Skeletal muscle satellite cell (primary cell): ENCODE measurements around the gene RHOH.

Experiments
- H3K27me3 ChIP-seq: 2 replicates; pipeline ENCODE4 v1.7.0; 2013; ENCODE audit warnings: low read length; ENCODE audit not compliant: control insufficient read depth, insufficient read depth
- H3K36me3 ChIP-seq: 2 replicates; pipeline ENCODE4 v1.7.0; 2013; ENCODE audit warnings: mild to moderate bottlenecking, control low read depth, low read length; ENCODE audit not compliant: insufficient read depth
- H3K4me1 ChIP-seq: 2 replicates; pipeline ENCODE4 v1.7.0; 2013; ENCODE audit warnings: low read length; ENCODE audit not compliant: control insufficient read depth, insufficient read depth
- H3K4me2 ChIP-seq: 2 replicates; pipeline ENCODE4 v1.7.0; 2013; ENCODE audit warnings: mild to moderate bottlenecking, low read length
- H3K4me3 ChIP-seq: 2 replicates; pipeline ENCODE4 v1.7.0; 2013; ENCODE audit warnings: low read length
- H3K9ac ChIP-seq: 2 replicates; pipeline ENCODE4 v1.7.0; 2013; ENCODE audit warnings: mild to moderate bottlenecking, low read depth, low read length, moderate library complexity
- H3K9me3 ChIP-seq: replicated peaks from 2 replicates; pipeline ENCODE4 v1.7.0; 2013; ENCODE audit warnings: mild to moderate bottlenecking, control low read depth, low read length

Gene RHOH

DNA sequence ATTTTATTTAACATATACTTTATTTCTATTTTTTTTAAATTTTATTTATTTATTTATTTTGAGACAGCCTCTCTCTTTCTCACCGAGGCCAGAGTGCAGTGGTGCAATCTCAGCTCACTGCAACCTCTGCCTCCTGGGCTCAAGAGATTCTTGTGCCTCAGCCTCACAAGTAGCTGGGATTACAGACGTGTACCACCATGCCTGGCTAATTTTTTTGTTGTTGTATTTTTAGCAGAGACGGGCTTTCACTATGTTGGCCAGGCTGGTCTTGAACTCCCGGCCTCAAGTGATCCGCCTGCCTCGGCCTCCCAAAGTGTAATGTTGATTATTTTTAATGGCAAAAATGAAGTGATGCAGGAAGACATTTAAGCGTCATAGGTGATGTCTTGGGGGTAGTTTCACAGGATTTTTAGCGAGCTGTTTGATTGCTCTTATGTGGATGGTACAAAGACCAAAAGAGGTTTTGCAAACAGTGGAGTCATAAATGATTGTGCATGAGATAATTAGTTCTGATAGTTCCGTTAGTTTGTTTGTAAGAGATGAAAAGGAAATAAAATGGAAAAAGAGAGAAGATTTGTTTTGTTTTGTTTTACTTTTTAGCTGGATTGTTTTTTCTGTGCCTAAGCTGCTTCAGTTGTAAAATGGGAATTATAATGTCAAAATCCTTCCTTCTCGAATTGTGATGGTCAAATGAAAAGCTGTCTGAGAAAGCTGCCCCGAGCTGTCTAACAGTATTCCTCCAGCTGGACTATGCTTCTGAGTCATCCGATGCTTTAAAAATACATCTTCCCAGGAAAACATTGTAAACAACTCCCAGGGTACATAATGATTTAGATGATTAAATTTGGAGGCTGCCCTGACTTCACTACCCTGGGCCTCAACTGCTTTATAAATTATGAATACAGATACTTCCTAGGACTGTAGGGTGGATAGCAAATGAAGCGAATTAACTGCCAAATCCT, 14.7 kb downstream of the RHOH start:
- Histone ChIP-seq H3K9ac (no peak overlapping the region), H3K4me2 (no peak overlapping the region), H3K27me3 (no peaks in the 10 kb centered on the region), H3K9me3 (no peaks in the 10 kb centered on the region), H3K4me1 (peaks cover 13% of the 10 kb centered on the region), H3K36me3 (no peaks in the 10 kb centered on the region), H3K4me3 (no peak overlapping the region)

DNA sequence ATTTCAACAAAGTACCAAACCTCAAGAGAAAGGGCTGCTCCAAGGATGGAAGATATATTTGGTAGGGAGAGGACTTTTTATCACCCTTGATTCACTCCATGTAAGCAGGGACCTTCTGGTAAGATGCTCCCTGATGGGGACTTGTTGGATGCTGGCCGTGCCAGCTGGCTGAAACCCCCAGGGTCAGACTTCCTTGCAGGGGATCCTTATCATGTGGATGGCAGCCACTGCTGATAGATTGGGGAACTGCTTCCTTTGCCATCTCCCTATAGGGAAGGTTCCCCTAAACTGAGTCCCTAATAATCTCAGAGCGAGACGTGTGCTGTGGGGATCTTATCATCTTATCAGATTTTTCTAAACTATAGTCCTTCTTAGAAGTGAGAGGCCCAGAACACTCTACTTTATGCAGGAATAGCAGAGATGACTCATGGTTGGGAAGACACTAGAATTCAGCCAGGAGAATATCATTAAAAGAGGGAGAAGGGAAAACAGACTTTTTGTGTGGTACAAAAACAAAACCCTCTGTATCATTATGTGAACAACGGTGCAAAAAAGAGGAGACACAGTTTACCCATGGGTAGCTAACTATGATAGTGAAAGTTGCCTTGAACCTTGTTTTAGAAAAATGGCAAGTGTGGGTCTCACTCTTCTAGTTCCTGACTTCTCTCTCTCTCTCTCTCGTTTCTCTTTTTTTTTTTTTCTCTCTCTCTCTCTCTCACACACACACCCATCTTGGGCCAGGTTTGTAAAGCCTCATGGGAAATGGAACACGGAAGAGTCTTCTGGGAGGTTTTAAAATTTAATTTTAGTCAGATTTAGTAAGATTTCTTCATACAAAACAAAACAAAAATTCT, 16.1 kb downstream of the RHOH start:
- Histone ChIP-seq H3K9me3 (no peaks in the 10 kb centered on the region), H3K4me2 (no peak overlapping the region), H3K9ac (no peak overlapping the region), H3K4me1 (peaks cover 13% of the 10 kb centered on the region), H3K4me3 (no peak overlapping the region), H3K27me3 (no peaks in the 10 kb centered on the region), H3K36me3 (no peaks in the 10 kb centered on the region)

DNA sequence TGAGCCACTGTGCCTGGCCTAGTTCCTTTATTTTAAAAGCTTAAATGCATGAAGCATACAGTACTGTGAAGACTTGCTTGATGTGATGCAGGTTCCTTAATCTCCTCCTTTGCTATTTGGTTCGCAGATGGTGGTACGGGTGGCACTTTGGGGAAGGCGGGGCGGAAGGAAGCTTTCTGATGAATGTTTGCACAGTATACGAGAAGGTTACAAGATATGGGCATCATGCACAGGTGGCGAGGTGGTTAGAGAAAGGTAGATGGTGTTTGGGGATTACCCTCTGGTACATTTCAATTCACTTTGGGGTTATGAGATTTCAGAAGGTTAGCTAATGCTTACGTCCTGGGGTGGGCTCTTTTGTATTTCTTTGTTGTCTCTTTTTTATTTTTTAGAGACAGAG, 17.2 kb downstream of the RHOH start:
- Histone ChIP-seq H3K4me3 (no peak overlapping the region), H3K4me1 (peaks cover 13% of the 10 kb centered on the region), H3K9ac (no peak overlapping the region), H3K4me2 (no peak overlapping the region), H3K27me3 (no peaks in the 10 kb centered on the region), H3K9me3 (no peaks in the 10 kb centered on the region), H3K36me3 (no peaks in the 10 kb centered on the region)

DNA sequence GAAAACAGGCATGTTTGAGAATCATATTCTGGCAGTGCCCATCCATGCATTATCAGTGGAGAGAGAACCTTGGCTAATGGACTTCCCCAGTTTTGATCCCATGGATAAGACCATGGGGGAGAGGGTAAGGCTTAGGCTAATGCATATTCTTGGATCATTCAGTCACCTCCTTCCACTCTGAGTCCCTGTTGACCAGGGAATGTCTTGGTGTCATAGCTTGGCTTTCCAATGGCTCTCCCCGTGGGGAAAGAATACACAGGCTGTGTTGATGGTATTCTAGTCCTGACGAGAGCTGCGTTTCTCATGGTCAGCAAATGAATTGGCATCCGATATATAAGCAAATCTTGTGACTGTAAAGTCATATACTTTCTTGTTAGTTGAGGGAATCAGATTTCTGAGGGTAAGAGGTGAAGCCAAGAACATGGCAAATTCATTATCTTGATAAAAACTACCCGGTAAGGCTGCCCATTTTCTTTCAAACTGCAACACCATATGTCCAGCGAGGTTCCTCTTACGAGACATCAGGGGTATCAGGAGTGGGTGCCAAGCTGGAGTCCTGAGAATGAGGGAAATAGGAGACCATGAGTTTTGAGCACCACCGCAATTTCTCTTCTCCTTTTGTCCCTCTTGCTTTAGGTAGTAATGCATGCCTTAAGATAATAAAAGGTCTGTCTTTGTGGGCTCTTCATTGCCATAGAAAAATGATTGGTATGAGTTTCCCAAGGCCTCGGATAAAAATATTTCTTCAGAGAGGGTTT, 18.0 kb downstream of the RHOH start:
- Histone ChIP-seq H3K4me2 (no peak overlapping the region), H3K27me3 (no peaks in the 10 kb centered on the region), H3K9ac (no peak overlapping the region), H3K9me3 (no peaks in the 10 kb centered on the region), H3K4me1 (peaks cover 13% of the 10 kb centered on the region), H3K4me3 (no peak overlapping the region), H3K36me3 (no peaks in the 10 kb centered on the region)

DNA sequence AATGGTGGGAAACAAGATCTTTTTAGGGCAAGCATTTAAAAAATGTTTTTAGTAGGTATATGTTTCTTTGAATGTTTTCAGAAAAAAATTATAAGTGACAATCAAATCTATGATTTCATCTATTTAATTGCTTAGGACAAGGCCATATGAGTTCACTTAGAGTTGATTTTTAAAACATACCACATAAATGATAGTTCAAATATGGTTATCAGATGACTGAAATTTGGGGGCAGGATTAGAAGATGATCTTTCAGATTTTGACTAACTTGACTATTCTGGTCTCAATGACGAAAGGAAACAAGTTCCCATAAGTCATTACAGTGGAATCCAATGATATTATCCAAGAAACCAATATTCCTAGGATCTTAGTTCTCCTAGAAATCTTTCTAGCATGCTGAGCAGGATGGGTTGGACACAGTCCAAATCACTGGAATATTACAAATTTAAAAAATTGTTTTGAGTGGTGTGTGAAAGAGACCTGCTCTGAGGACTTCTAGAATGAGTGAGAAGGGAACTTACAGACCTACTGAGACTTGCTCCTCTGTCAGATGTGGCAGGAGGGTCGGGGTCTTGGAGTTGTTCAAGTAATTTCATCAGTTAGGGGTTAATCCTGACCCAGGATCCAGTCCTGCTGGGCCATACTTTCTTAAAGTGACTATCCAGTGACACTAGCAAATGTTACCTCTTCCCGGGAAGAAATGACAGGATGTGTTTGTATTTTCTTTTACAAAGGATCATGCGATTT, 20.0 kb downstream of the RHOH start:
- Histone ChIP-seq H3K36me3 (no peaks in the 10 kb centered on the region), H3K4me3 (no peak overlapping the region), H3K27me3 (no peaks in the 10 kb centered on the region), H3K9ac (no peak overlapping the region), H3K9me3 (no peaks in the 10 kb centered on the region), H3K4me2 (no peak overlapping the region), H3K4me1 (peaks cover 10% of the 10 kb centered on the region)

DNA sequence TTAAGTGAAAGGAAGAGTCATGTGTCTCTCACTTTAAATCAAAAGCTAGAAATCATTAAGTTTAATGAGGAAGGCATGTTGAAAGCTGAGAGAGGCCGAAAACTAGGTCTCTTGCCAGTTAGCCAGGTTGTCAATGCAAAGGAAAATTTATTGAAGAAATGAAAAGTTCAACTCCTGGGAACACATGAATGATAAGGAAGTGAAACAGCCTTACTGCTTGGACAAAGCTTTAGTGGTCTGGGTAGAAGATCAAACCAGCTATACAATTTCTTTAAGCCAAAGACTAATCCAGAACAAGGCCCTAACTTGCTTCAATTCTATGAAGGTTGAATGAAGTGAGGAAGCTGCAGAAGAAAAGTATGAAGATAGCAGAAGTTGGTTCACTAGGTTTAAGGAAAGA, 24.9 kb downstream of the RHOH start:
- no peak overlapping the region for H3K4me3 ChIP-seq
- H3K36me3 ChIP-seq = no peaks in the 10 kb centered on the region
- no peak overlapping the region for H3K9ac ChIP-seq
- H3K9me3 ChIP-seq = no peaks in the 10 kb centered on the region
- no peaks in the 10 kb centered on the region for H3K27me3 ChIP-seq
- H3K4me1 ChIP-seq = no peaks in the 10 kb centered on the region
- no peak overlapping the region for H3K4me2 ChIP-seq

DNA sequence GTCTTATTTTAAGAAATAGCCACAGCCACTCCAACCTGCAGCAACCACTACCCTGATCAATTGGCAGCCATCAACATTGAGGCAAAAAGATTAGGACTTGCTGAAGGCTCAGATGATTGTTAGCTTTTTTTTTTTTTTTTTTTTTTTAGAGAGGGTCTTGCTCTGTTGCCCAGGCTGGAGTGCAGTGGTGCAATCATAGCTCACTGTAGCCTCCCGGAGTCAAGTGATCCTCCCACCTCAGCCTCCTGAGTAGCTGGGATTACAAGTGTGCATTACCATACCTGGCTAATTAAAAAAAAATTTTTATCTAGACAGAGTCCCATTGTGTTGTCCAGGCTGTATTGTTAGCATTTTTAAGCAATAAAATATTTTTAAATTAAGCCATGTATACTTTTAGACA, 26.5 kb downstream of the RHOH start:
- Histone ChIP-seq H3K4me2 (no peak overlapping the region), H3K4me3 (no peak overlapping the region), H3K27me3 (no peaks in the 10 kb centered on the region), H3K36me3 (no peaks in the 10 kb centered on the region), H3K9me3 (no peaks in the 10 kb centered on the region), H3K9ac (no peak overlapping the region), H3K4me1 (no peaks in the 10 kb centered on the region)

DNA sequence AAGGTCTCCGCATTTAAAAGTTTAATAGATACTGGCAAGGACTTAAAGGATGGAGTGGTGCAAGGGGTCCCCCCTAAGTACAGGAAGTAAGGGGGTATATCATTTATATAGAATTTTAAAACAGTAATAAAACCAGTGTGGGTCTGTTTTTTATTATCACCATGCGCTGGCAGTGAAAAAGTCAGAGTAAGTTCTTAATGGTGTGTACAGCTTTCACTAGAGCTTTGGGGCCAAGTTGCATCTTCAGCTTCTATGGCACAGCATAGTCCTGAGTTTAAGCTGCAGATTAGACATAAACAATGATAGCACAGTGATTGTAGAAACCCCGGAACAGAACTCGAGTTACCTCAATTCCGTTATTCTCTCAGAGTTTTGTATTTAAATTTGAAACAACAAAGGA, 27.6 kb downstream of the RHOH start:
- Histone ChIP-seq H3K9me3 (no peaks in the 10 kb centered on the region), H3K4me3 (no peak overlapping the region), H3K4me1 (no peaks in the 10 kb centered on the region), H3K4me2 (no peak overlapping the region), H3K27me3 (no peaks in the 10 kb centered on the region), H3K9ac (no peak overlapping the region), H3K36me3 (no peaks in the 10 kb centered on the region)

DNA sequence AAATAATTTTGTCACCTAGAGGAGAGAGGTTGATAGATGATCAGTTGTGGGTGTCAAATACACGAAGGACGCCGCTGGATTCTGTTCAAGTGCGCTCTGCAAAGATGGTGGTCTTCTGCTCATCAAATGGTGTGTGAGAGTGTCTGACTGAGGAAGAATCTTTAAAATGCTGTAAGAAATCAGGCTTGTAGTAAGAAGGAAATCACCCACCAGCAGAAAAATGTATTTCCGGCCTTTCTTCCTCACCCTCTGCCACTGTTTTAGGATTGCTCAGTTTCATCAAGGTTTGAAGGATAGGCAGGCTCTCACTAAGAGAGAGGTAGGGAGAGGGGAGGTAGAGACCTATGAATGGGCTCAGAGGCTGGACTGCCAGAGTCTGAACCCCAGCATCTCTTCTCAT, 28.7 kb downstream of the RHOH start:
- no peaks in the 10 kb centered on the region for H3K36me3 ChIP-seq
- no peaks in the 10 kb centered on the region for H3K4me1 ChIP-seq
- H3K9ac ChIP-seq = no peak overlapping the region
- H3K27me3 ChIP-seq = no peaks in the 10 kb centered on the region
- no peak overlapping the region for H3K4me2 ChIP-seq
- no peaks in the 10 kb centered on the region for H3K9me3 ChIP-seq
- H3K4me3 ChIP-seq = no peak overlapping the region

DNA sequence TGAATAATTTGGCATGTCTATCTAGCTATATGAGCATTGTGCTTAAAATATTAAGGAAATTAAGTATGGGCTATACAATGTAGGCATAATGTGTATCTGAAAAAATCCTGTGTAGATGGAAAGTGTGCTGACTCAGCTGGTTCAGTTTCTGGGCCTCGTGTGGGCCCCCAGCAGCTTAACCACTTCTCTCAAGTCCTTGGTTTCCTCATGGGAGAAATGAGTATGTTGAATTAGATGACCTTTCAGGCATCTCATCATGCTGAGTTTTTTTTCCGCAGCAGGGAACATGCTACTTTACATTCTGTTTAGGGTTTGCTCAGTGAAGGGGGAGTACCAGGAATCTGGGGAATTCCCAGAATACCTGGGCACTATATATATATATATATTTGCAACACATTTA, 30.5 kb downstream of the RHOH start:
- no peaks in the 10 kb centered on the region for H3K9me3 ChIP-seq
- peaks cover 3% of the 10 kb centered on the region for H3K4me1 ChIP-seq
- H3K4me2 ChIP-seq = no peak overlapping the region
- H3K27me3 ChIP-seq = no peaks in the 10 kb centered on the region
- no peak overlapping the region for H3K4me3 ChIP-seq
- no peak overlapping the region for H3K9ac ChIP-seq
- no peaks in the 10 kb centered on the region for H3K36me3 ChIP-seq
